Stimulated activated CD8-positive, alpha-beta memory T cell treated with anti-CD3 and anti-CD28 coated beads, Interleukin-7, amount 100 ng/mL, for 4 hours (primary cell): Measurements from ENCODE around the gene ERBB4.
"Not testable (repeated sequence)": the region's sequence is repeated elsewhere in the genome, so short reads cannot be mapped to it uniquely, and the experiment has no call there.

Experiments used
- DNase-seq, 2 donors: peaks; one replicate each; pipeline ENCODE4 v3.0.0-alpha.2; 2020; ENCODE audit warnings: low read depth in 2 of 2

ERBB4 gene

DNA sequence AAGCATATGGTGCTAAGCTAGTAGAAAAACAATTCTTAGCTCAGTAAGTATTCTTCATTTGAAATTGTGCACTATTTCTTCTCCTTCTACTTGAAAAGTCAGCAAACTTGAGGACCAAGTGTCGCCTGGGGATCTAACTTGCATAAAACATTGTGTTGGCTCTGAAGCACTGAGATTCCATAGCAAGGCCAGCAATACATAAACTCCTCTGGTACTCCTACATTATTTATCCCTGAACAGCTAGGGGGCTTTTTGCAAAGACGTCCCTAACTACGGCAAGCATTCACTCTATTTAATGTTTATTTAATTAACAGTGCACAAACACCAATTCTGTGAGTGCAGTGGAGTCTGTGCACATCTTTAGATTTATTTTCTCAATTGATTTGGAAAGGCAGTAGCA is 392.2 kb downstream of the ERBB4 start:
- DNase-seq = no peak

DNA sequence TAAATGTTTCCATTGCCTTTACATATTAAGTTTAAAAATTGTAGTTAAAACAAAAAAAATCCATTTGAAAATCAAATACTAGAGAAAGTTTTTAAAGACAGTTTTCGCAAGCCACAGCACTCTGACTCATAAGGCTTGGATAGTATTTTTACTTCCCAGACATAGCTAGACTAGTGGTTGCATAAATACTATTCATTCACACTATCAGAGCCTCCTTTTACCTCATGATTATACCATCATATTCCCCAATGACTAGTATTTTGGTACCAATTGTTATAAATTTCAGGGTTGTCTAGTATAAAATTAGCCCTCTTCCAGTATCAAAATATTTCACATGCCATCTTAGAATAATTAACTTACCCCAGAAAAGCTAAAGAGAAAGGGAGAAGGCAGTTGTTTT is 393.5 kb downstream of the ERBB4 start:
- DNase-seq = no peak

DNA sequence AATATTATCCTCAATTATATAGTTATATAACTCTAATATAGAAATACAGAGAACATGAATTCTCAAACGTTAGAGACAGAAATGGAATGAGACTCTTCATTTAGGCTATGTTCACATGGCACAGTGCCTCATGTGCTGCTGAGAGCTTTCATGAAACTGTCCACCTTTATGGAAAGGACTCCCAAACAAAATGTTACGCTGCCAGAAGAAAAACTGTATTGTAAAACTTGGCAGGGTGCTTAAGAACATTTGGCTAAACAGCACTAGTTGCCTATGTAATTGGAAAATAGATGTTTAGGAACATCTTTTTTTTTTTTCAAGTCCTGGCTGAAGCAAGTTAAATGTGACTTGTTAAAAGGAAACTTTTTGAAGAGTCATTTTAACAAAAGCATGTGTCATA is 396.0 kb downstream of the ERBB4 start:
- DNase-seq = no peak

DNA sequence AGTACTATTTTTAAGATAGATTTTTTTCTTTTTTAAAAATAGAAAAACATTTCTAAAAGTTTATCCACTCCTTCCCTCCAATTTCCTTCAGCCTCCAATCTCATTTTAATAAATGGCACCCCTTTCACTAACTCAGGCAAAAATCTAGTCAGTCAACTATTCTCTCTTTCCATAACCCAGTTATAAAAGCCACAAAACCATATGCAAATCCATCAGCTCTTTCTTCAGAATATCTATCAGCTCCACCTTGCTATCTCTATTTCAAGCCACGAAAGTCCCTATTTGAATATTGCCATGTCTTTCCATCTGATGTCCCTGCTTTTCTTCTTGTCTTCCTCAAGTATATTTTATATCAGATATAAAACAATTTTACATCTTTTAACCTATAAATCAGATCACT is 397.1 kb downstream of the ERBB4 start:
- no peak for DNase-seq

DNA sequence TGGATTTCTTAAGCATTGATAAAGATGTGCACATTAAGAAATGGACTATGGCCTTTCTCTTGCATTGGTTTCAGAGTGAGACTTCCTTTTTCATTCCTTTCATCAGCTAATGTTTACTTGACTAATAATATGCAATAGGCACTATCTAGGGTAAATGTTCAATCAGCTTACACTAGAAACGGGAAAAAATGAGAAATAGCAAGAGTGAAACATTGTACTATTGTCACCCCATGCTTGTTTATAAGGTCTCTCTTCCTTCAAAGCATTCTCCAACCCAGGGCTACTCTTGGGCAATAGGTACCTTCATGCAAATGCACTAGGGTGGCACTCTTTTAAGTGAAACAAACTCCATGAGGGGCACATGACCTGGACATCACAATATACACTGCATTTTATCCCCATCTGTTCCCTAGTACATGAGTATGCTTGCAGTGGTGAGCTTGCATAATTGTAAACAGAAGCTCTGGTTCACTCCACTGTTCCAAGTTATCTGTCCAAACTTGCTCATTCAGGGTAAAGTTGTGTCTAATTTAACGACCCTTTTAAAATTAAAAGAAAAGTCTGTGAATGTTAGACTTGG is 402.3 kb downstream of the ERBB4 start:
- DNase-seq = no peak

DNA sequence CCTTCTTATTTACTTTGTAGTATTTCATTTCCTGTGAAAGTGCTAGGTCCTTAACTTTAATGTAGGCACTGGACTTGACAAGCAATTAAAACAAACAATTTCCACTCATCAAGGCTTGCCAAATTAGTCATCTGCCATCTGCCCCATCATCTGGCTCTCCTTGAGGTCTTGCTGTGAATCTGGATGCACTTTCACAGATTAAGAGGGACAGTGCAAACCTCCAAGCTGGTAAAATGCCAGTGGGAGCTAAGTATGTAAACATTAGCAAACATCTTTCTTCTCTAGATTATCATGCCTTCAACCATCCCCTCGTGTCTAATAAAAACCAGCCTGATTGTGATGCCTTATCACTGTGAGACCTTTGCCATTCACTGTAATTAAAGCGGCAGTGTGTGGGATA is 402.9 kb downstream of the ERBB4 start:
- DNase-seq = no peak

DNA sequence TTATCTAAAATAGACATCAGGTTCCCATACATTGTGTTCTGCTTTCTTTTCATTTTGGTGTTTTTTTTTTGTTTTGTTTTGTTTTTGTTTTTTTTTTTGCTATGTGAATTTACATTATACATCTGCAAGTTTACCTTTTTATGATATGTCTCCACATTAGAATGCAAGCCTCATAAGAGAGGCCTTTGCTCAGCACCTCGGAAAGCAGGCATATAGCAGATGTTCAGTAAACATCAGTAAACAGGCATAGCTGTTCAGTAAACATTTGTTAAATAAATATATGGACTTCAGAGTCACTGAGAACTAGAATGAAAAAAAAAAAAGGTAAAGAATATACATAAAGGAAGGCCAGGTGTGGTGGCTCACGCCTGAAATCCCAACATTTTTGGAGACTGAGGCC is 405.3 kb downstream of the ERBB4 start:
- DNase-seq = no peak

DNA sequence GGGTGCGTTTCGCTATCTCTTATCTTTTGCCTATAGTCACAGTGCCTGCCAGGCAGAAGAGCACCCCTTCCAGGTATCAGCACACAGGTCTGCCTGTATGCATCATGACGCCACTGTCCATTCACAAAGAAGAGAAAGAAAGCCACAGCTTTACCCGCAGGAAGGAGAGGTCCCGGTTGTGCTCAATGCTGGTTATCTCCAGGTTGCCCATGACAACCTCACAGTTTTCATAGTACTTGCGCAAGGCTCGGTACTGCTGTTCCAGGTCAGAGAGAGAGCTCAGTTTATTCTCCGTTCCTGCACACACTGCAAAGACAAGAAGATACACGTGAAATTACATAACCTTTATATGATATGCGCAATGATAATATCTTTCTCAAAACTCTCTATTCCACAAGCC is 414.0 kb downstream of the ERBB4 start:
- no peak for DNase-seq

DNA sequence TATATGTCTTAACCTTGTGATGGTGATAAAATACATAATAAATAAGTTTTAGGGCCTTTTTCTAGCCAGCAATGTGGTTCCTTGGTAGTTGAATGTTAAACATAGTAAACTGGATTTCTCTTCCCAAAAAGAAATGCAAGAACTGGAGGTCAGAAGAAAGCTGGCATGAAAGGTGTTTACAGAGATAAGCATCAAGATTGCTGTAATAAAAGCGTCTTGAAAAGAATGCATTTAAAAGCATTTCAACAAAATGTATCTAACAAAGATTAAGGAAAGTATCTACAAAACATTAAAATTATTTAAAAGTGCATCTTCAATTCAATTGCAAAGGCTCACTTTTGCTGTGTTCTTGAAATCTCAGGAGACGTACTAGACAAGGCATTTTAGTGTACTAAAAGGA is 419.0 kb downstream of the ERBB4 start:
- no peak for DNase-seq

DNA sequence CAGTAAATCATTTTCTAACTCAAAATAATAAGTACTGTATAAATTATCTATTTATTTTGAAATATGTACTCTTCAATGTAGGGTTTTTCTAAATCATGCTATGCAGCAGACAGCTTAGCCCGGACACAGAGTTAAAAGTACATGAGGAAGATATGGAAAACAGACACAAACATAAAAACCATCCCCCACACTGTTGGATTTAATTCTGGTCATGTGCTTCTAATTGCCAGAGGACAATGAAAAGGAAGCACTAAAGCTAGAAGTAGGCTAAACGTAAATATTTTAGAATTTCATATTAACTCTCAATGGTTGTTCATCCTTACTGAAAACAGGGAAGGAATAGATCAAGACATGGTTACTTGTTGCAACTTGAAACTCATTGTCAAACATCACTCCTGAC is 420.7 kb downstream of the ERBB4 start:
- no peak for DNase-seq

DNA sequence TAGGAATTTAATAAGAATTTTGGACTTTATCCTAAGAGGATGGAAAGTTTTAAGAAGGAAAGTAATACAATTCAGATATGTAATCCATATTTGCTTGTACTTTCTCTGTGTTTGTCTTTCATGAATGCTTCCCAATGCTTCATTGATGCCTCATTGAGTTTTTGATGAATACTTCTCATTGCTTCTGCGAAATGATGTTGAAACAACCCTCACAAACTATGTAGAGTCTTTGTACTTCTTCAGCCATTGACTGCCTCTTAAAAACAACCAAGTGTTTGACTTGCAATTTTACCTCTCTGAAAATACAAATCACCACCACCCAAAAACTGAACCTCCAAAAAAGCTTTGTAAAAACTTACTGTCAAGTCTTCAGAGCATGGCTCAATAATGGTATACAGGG is 424.1 kb downstream of the ERBB4 start:
- no peak for DNase-seq

DNA sequence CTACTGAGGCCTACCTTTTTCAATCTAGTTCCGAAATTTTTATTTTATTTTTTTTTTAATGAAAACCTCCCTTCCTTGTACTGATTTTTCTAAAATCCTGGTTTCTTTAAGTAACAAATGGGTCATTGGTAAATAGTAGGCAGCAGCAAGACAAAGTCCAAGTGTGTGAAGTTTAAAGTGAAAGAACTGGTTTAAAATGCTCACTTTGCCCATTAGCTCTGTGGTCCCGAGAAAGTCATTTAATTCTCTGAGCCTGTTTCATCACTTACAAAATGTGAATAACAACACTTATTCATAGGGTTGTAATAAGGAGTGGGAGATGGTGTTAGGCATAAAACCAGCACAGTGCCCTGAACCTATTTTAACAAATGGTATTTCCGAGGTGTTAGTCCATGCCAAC is 426.2 kb downstream of the ERBB4 start:
- DNase-seq = no peak

DNA sequence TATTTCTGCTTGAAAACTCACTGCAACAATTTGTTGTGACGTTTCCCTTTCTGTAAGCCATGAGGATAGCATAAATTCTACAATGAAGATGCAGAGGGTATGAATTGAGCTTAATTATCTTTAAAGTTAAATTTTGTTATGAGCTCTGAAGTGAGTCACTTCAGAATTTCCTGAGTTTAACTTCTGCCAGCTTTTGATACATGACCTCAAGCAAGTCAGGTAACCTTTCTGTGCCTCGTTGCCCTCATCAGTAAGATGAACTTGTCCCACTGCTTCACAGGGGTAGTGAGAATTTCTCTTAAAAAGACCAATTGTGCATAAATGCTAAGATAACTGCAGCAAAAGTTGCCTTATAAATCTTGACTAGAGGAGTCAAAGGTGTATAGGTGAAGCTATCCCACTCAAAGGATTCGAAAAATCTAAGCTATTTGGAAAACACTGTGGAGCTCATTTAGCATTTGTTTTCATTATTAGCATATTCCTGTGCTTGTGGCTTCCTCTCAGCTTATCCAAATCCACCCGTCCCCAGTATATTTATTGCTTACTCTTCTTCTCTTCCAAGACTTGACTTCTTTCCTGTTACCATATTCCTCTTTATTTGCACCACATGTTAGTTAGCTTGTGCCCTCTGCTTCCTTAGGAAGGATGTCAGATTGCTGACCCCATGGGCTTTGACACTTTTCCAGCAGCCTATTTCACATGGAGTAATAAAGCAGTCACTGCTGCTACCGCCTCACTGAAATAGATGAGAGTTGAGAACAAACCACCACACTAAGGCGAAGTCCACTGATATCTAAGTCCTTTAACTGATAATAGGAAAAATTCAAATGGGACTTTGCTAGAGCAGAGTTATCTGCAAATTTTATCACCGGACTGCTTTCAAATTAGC is 428.6 kb downstream of the ERBB4 start:
- DNase-seq = no peak

DNA sequence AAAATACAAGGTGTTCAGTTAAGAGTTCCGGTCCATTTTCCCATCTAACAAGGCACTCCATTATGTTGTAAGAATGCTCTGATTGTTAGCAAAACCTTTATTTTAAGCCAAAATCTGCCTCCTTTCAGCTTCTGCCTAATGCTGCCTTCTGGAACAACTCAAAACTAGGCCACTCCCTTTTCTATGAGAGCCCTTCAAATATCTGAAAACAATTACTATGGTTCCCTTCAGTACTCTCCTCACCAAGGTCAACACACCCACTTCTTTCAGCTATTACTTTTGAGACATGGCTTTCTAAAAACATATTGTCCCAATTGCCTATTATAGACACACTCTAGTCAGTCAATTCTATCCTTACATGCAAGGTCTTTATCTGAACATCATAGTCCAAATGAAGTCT is 429.4 kb downstream of the ERBB4 start:
- DNase-seq = no peak

DNA sequence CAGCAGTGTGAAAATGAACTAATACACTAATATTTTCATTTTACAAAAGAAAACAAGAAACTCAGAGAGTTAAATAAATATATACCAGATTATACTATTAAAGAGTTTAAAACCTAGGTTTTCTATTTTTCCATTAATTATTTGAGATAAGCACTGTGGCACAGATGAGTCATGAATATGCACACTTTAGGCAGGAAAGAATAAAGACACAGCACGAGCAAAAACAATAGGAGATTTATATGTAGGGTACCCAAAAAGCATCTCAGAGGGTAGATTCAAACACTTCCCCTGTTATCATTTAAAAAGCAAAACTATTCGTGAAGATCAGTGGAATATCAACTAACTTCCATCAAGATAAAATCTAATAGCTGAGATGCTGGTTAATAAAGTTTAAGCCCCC is 430.6 kb downstream of the ERBB4 start:
- no peak for DNase-seq

DNA sequence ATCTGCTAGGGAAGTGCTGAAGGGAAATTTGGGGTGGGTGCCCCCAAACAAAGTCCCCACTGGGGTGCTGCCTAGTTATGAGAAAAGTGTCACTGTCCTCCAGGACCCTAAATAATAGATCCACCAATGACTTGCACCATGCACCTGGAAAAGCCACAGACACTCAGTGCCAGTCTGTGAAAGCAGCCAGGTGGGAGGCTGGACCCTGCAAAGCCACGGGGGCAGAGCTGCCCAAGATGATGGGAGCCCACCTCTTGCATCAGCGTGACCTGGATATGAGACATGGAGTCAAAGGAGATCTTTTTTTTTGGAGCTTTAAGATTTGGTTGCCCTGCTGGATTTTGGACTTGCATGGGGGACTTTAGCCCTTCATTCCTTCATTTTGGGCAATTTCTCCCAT is 431.6 kb downstream of the ERBB4 start:
- no peak for DNase-seq

DNA sequence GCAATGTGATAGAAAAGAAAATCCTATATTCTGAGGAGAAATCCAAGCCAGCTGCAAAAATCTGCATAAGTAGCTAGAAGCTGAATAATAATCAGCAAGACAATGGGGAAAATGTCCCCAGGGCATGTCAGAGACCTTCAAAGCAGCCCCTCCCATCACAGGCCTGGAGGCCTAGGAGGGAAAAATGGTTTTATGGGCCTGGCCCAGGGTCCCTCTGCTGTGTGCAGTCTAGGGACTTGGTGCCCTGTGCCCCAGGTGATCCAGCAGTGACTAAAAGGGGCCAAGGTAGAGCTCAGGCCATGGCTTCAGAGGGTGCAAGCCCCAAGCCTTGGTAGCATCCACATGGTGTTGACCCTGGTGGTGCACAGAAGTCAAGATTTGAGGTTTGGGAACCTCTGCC is 432.1 kb downstream of the ERBB4 start:
- DNase-seq = not testable (repeated sequence)

DNA sequence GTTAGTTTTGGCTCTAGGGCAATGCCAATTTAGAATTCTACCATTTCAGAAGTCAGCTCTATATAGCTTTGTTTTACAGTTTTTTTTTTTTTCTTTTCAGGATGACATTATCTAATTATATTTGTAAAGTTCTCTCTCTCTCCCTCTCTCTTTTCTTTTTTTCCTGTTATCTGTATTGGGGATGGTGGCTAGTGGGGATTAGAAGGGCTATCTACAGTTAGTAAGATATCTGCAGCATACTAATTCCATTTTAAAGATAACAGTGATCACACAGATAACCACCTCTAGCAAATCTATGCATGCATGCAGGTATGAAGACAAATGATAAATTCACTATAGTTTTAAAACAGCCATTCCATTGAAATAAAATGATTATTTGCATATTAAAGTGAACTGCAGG is 438.9 kb downstream of the ERBB4 start:
- no peak for DNase-seq

DNA sequence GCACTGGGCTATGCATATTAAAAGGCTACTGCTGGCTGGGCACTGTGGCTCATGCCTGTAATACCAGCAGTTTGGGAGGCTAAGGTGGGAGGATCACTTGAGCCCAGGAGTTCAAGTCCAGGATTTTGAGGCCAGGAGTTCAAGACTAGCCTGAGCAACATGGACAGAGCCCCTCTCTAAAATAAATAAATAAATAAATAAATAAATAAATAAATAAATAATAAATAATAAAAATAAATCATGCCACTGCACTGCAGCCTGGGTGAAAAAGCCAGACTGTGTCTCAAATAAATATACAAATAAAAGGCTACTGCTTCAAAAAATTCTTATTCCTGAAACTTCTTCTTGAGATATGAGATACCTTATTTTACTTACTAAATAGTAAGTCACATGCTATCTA is 439.6 kb downstream of the ERBB4 start:
- DNase-seq = no peak

DNA sequence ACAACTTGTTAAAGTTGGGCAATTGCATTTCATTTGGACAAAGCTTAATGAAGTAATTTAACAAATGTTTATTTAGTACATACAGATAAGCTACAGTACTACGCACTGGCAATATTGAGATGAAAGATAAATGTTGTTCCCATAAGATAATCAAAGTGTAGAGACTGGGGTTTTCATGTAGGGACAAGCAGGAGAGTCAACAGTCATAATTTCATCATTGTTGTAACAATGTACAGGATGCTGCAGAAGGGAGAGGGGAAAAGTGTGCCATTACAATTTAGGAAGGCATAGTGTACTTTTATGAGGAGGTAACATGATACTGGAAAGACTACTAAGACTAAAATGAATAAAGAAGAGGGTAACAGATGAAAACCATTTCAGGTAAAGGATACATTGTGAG is 441.6 kb downstream of the ERBB4 start:
- DNase-seq = no peak

DNA sequence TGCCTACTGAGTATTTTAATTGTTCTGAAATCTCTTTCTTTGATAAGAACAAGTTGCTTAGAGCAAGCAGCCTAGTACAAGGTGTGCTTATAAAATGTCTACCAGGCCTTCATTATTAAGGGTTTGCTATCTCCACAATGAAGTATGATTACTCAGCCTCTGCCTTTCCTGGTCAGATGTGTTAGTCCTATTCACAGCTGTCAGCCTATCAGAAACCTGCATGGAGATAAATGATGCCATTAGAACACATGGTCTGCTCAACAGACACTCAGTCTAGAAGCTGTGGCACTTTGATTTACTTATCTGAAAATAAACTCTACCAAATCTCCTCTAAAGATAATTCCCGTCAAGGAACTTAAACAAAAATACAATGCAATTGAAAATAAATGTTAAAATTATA is 448.7 kb downstream of the ERBB4 start:
- DNase-seq = no peak

DNA sequence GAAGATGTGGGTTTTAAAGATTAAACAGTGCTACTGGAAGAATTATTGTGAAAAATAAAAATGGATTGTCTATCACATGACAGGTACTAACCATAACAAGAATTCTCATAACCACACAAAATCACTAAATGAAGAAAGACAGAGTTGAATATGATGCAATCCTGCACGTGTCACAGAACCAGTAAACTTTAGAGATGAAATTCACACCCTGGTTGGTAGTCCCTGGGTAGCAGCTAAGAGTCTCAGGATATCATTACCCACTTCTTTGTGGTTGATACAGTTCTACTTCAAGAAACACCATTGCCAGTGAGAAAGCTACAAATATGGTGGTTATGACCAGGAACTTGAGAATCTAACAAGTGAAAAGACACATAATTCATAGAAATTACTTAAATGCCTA is 450.2 kb downstream of the ERBB4 start:
- DNase-seq = no peak

DNA sequence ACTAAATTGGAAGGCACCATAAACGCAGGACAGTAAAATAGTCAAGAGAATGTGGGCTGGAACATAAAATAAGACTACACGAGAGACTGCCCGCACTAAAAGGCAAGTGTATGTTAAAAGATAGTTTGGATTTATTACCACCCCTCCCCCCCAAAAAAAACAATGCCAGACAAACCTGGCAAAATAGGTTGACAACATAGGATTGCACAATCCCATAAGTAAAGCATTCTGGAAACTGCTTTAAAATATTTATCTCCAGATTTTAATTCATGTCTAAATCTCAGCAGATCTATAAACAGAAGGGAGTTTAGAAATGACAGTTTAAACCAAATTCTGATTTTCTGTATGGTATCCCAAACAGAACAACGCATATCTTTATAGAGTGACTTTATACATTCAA is 455.1 kb downstream of the ERBB4 start:
- no peak for DNase-seq

DNA sequence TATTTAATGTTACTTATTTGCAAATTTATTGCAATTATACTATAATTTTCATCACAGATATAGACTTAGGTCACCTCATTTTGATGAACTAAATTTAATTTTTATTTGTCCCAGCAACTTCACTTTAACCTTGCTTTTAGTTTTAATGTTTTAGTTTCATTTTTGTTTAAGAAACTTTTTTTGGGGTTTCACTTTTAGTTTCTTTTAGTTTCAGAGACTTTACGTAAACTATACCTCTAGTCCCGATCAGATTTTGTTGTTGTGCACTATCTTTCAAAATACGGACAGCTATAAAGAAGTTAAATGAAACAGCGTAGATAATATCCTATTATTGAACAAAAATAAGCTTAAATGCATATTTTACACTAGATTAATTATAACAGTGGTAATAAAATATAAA is 460.5 kb downstream of the ERBB4 start:
- DNase-seq = no peak
